GM12878 (cell line): ENCODE data around the gene SOX2. TPM values are rescaled to one million over a fixed set of nuclear protein-coding genes. Genes with fewer than 3 reads are reported as not detected.

Experiments
- USF2 ChIP-seq: IDR thresholded peaks from 2 replicates; pipeline ENCODE4 v1.6.1; 2011; ENCODE audit warnings: low read depth, low read length, improper control_type of control experiment, borderline replicate concordance
- YY1 ChIP-seq: IDR thresholded peaks from 2 replicates; pipeline ENCODE4 v1.6.1; 2011; ENCODE audit warnings: low read depth, mild to moderate bottlenecking, low read length
- ZBTB11 ChIP-seq: fragments of 450-650 bp; formaldehyde crosslinking; IDR thresholded peaks from 2 replicates; pipeline ENCODE4 v1.5.0; 2022; ENCODE audit warnings: mild to moderate bottlenecking, missing genetic modification characterization
- ZBTB40 ChIP-seq: fragments of 450-650 bp; IDR thresholded peaks from 2 replicates; pipeline ENCODE4 v1.6.1; 2016; ENCODE audit warnings: mild to moderate bottlenecking, moderate library complexity, borderline replicate concordance
- ZNF384 ChIP-seq: IDR thresholded peaks from 2 replicates; pipeline ENCODE4 v1.6.1; 2012; ENCODE audit warnings: low read depth, mild to moderate bottlenecking, low read length, improper control_type of control experiment, borderline replicate concordance
- polyA plus RNA-seq, 11 experiments: library from polyadenylated mRNA; depleted of rRNA in 4 of 11; unstranded in 6 of 11; stranded (reverse) in 5 of 11; fragments of >200 nt; fragmentation: Nextera tagmentation in 4 of 11; fragmentation: Illumina TruSeq in 1 of 11; extraction: Ambion mirVana in 4 of 11; extraction: Trizol in 1 of 11; gene quantifications; 1 replicate in 1 of 11; 2 replicates in 10 of 11; pipeline versions ENCODE4 v1.2.1 to v1.2.3, GENCODE V29; 2011 to 2016; ENCODE audit warnings: inconsistent platforms in 2 of 11, missing spikeins in 2 of 11, low read depth in 1 of 11
- total RNA-seq, 4 experiments: library from RNA; depleted of rRNA in 3 of 4; stranded (reverse); fragments of >200 nt in 3 of 4; fragmentation: Illumina TruSeq in 1 of 4; extraction: Trizol in 1 of 4; gene quantifications; 2 replicates each; pipeline versions ENCODE4 v1.2.1 to v1.2.3, GENCODE V29; 2013 to 2021

The SOX2 gene
- total and polyA plus RNA-seq, 10 of the 15 experiments (the other 5 are each of a cell fraction or from before 2014, with no cell fraction given), result 0.06 to 0.10 (median 0.07) TPM; not detected in 6

DNA sequence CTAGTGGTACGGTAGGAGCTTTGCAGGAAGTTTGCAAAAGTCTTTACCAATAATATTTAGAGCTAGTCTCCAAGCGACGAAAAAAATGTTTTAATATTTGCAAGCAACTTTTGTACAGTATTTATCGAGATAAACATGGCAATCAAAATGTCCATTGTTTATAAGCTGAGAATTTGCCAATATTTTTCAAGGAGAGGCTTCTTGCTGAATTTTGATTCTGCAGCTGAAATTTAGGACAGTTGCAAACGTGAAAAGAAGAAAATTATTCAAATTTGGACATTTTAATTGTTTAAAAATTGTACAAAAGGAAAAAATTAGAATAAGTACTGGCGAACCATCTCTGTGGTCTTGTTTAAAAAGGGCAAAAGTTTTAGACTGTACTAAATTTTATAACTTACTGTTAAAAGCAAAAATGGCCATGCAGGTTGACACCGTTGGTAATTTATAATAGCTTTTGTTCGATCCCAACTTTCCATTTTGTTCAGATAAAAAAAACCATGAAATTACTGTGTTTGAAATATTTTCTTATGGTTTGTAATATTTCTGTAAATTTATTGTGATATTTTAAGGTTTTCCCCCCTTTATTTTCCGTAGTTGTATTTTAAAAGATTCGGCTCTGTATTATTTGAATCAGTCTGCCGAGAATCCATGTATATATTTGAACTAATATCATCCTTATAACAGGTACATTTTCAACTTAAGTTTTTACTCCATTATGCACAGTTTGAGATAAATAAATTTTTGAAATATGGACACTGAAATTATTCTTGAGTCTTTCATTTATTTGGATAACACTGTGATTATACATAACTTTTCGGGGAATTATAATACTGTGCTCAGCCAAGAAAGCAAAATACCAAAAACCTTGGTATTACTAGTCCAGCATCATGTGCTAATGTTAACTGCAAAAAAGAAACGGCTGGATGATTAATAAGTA, 2.2 kb downstream of the SOX2 start (continued):
- no peak for TF ChIP-seq YY1
- no peak for TF ChIP-seq USF2
- no peak for TF ChIP-seq ZBTB11 (CRISPR knock-in tag)
- TF ChIP-seq ZBTB40, result no peak
- TF ChIP-seq ZNF384, result no peak
